ENCODE measurements around the gene GJC1.
"Not testable (repeated sequence)": the region's sequence is repeated elsewhere in the genome, so short reads cannot be mapped to it uniquely, and the experiment has no call there.

GJC1 gene

GRCh38 chr17:44758414-44759085, 71.5 kb downstream of the GJC1 start, which contains the start of gene ADAM11:
ADAM11 (plus strand) TSS chr17:44758988; CDS start chr17:44759200, 212 bp downstream.
- DNase-seq: no peak

DNA sequence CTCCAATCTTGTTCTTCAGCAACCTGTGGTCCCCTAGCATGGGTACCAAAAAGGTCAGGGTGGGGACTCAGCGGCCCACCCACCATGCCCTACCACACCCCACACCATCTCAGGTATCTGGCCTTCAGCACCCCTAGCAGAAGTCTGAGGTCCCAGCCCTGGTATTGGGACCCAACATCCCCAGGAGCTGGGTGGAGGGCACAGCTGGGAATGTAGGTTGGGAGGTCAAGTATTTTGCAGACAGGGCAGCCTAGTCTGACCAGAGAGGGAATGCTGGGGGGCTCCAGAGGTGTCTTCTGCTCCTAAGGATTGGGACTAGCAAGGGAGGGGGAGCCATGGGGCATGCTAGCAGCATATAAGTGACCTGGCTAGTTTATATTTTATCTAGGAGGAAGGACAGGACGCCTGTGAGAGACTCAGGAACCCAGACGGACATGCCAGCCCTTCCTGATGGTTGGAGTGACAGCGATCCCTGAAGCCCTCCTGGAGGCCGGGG, 72.1 kb downstream of the GJC1 start:
- no peak for DNase-seq

DNA sequence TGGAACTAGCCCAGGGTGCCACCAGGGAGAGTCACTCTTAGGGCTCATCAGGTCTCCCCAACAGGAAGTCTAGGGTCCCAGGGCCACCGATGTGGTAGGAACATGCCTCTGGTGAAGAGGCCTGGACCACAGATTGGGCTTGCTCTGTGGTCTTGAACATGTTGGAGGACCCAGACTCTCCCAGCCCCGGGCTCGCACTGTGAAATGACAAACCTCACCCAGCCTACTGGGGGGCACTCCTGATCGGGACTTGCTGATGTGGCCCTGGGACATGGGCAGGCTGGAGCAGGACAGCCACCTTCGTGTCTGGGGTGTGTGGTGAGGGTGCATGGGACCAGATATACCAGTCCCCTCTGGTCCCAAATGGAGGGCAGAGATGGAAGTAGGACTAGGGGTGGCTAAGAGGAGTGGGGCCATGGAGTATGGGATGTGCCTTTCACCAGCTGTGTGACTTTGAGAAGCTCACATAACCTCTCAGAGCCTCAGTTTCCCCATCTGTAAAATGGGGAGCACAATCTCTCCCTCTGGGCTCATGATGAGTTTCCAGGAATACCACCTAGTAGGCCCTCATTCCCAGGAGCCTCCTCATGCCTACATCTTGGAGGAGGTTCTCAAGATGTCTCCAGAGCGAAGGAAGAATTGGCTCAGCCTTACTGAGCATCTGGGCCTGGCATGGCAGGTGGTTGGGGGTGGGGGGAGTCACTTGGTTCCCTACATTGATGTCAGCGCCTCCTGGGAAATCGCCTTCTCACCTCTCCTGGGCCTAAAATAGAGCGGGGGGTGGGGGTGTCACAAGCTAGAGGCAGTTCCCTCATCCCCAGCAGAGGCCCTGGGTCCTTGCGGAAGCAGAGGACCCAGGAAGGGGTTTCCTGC, 72.8 kb downstream of the GJC1 start:
- DNase-seq: no peak

- not testable (repeated sequence) for DNase-seq
These were observed 74.9 kb downstream of the GJC1 start for GRCh38 chr17:44755180-44755579.

GRCh38 chr17:44754276-44754675, 75.8 kb downstream of the GJC1 start:
- DNase-seq: no peak

- DNase-seq: no peak
These were observed 76.9 kb downstream of the GJC1 start for GRCh38 chr17:44752953-44753861.

DNA sequence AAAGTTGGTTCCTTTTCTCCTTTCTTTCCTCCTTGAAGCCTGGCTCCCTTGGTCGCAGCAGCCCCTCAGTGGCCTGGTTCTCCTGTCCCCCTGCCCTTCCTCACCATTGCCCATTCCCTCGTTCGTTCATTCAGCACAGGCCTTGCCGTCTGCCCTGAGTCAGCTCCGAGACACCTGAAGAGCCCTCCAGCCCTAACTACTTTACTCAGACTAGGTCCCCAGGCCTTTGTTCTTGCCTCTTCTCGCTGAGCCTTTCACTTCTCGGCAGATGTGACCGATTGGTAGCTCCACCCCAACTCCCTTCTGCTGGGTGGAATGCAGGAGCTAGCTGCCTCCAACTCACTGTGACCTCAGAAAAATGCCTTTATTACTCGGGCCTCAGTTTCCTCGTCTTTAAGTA, 78.3 kb downstream of the GJC1 start:
- DNase-seq: no peak

- DNase-seq: no peak
These were observed 78.8 kb downstream of the GJC1 start for GRCh38 chr17:44751331-44751730.

DNA sequence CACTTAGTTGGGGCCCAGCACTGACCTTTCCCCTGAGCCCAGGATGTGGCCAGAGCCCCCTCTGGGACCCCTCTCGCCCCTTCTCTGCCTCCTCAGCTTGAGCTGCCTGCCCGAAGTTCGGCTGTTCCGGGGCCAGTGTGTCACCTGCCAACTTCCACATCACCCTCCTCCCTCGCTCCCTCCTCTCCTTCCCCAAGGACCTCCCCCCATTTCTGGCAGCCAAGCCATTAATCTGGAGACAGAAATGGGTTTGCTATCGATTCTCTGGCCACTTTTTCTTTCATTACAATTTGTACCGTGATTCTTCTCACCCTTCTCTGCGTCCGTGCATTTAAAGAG, 80.1 kb downstream of the GJC1 start:
- no peak for DNase-seq

GRCh38 chr17:44749076-44749979, 80.8 kb downstream of the GJC1 start:
- no peak for DNase-seq

Measured in inflammatory macrophage treated with lipopolysaccharide for 1 hour (primary cell).